ENCODE measurements around the gene TTLL12.
"Not testable (repeated sequence)": the region's sequence is repeated elsewhere in the genome, so short reads cannot be mapped to it uniquely, and the experiment has no call there.

Gene TTLL12

DNA sequence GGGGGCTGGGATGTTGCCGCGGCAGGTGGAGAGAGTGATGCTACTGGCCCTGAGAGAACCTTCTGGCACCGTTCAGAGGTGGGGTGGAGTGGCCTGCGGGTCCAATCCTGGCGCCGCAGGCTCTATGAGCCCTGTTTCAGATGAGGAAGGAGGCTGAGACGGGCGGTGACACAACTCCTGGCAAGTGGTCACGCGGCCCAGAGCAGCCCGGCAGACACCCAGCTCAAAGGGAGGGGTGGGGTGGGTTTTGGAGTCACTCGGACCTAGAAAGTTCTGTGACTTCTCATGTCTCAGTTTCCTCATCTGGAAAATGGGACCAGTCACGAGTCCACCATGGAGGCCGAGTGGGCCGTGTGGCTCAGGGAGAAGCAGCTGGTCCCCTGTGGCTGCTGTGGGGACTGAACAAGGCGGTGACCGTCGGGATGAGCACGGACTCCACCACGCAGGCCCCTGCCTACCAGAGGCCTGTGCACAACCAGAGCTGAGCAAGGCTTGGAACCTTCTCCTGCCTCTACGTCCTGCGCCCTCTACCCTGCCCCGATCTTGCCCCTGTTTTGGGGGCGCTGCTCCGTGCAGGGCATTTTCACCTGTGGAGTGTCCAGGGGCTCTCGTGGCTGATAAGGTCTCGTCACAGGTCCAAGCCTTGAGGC lies 31.9 kb downstream of the TTLL12 start:
- H3K4me3 ChIP-seq (ENCODE audit: low read length): no peak overlapping the region
- peaks cover 71% of the 10 kb centered on the region for H3K4me1 ChIP-seq (ENCODE audit: control insufficient read depth, insufficient read depth, low read length)
- H3K27me3 ChIP-seq (ENCODE audit: control insufficient read depth, insufficient read depth, low read length): no peaks in the 10 kb centered on the region
- H3K36me3 ChIP-seq (ENCODE audit: control insufficient read depth, insufficient read depth, low read length): no peaks in the 10 kb centered on the region
- H3K9ac ChIP-seq (ENCODE audit: low read length): peak overlapping the region; percentile 28
- no peaks in the 10 kb centered on the region for H3K9me3 ChIP-seq (ENCODE audit: control insufficient read depth, low read length)

DNA sequence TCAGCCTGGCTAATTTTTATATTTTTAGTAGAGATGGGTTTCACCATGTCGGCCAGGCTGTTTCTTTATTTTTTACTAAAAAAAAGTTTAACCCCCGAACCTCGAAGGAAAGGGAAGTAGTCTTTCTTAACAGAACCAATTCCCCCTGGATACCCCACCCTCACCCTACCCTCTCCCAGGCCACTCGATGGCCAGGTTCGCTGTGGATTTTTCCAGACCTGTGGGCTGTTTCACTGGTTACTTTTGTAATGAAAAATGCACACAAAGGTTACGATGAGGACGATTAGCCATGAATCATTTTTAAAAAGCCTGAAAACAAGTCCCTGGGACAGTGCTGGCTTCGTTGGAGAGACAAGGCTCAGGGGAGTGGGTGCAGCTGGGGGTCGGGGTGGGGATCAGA lies 33.0 kb downstream of the TTLL12 start:
- no peaks in the 10 kb centered on the region for H3K9me3 ChIP-seq (ENCODE audit: control insufficient read depth, low read length)
- H3K4me3 ChIP-seq (ENCODE audit: low read length): no peak overlapping the region
- H3K27me3 ChIP-seq (ENCODE audit: control insufficient read depth, insufficient read depth, low read length): no peaks in the 10 kb centered on the region
- H3K36me3 ChIP-seq (ENCODE audit: control insufficient read depth, insufficient read depth, low read length): no peaks in the 10 kb centered on the region
- peaks cover 60% of the 10 kb centered on the region for H3K4me1 ChIP-seq (ENCODE audit: control insufficient read depth, insufficient read depth, low read length)
- peak overlapping the region; percentile 41 for H3K9ac ChIP-seq (ENCODE audit: low read length)

DNA sequence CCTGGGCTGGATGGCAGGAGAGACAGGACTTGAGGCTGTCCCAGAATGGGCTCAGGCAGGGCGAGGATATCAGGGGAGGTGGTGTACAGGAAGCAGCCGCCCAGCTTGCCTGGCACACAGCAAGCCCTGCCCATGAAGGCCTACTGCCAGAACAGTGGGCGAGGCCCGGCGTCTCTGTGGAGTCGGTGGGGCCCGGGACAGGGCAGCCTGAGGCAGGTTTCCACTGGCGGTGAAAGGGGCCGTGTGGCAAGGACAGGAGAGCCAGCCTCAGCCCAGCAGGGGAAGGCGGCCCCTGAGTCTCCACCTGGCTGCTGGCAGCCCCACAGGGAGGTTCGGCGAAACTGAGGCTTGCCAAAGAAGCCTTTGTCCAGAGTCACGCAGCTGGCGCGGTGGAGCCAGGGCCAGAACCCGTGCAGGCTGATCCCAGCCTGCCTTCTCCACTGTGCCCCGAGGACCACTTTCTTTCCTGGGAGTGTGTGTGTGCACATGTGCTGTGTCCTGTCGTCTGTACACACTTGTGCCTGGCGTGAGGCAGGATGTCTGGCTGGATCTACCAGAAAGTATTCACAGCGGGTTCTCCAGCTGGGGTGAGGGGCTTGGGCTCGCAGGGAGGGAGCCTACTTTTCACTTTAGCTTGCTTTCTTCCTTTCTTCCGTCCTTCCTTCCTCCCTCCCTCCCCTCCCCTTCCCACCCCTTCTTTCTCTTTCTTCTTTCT lies 34.4 kb downstream of the TTLL12 start:
- peak overlapping the region; percentile 96 for H3K4me3 ChIP-seq (ENCODE audit: low read length)
- peak overlapping the region; percentile 95 for H3K9ac ChIP-seq (ENCODE audit: low read length)
- no peaks in the 10 kb centered on the region for H3K27me3 ChIP-seq (ENCODE audit: control insufficient read depth, insufficient read depth, low read length)
- no peaks in the 10 kb centered on the region for H3K36me3 ChIP-seq (ENCODE audit: control insufficient read depth, insufficient read depth, low read length)
- peaks cover 47% of the 10 kb centered on the region for H3K4me1 ChIP-seq (ENCODE audit: control insufficient read depth, insufficient read depth, low read length)
- H3K9me3 ChIP-seq (ENCODE audit: control insufficient read depth, low read length): no peaks in the 10 kb centered on the region

DNA sequence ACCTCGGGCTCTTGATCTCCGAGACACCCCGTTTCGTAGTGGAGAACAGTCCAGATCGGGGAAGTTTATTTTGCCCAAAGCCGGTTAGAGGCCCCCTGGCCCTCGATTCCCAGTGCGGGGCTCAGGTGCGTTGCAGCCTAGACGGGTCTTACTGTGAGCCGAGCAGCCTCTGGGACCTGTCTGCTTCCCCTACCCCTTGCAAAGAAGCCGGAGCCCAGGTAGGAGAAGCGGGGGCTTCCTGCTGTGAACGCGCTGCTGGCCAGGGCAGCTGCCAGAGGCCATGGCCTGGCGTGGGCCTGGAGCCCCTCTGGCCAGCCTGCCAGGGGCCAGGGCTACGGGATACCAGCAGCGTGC lies 35.0 kb downstream of the TTLL12 start:
- H3K36me3 ChIP-seq (ENCODE audit: control insufficient read depth, insufficient read depth, low read length): no peaks in the 10 kb centered on the region

DNA sequence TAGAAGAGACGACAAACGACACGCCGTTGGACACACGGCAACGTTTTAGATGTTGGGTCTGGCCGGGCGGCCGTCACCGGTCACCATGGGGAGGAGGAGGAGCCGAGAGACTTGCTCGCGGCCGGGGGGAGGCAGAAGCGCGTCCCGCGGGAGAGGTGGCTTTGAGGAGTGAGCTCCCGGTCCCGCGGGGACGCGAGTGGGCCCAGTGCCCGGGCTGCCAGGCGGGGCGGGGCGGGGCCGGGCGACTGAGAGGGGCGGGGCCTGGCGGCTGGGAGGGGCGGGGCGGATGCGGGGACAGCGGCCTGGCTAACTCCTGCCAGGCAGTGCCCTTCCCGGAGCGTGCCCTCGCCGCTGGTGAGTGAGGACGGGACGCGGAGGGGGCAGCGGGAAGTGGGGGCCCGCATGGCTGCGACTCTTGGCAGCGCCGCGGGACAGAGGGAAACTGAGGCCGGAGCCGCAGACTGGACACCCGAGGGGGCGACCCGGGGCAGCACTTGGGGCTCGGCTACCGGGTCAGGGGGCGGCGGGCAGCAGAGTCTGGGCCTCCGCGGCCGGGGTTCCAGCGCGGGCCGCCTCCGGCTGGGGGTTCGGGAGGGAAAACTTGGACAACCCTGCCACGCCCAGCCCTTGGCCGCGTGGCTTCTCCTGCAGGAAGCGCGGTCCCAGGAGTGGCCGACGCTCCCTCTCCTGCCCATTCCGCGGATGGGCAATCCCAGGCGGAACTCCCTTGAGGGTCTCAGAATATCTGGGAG lies 35.5 kb downstream of the TTLL12 start, which contains the start of gene TSPO:
TSPO (plus strand) TSS at position 309 of the 752 bp plus-strand sequence. CDS start 7,680 bp downstream, outside the sequence.
- Histone ChIP-seq H3K4me1 (ENCODE audit: control insufficient read depth, insufficient read depth, low read length) (peaks cover 36% of the 10 kb centered on the region), H3K27me3 (ENCODE audit: control insufficient read depth, insufficient read depth, low read length) (no peaks in the 10 kb centered on the region), H3K9me3 (ENCODE audit: control insufficient read depth, low read length) (no peaks in the 10 kb centered on the region), H3K36me3 (ENCODE audit: control insufficient read depth, insufficient read depth, low read length) (no peaks in the 10 kb centered on the region), H3K9ac (ENCODE audit: low read length) (peak within 1 kb of the TSS; percentile 95), H3K4me3 (ENCODE audit: low read length) (peak within 1 kb of the TSS; percentile 96)

More for the DNA sequence above, 35.0 kb downstream of the TTLL12 start:
- no peaks in the 10 kb centered on the region for H3K27me3 ChIP-seq (ENCODE audit: control insufficient read depth, insufficient read depth, low read length)
- peak overlapping the region; percentile 96 for H3K4me3 ChIP-seq (ENCODE audit: low read length)
- H3K9me3 ChIP-seq (ENCODE audit: control insufficient read depth, low read length): no peaks in the 10 kb centered on the region
- peaks cover 42% of the 10 kb centered on the region for H3K4me1 ChIP-seq (ENCODE audit: control insufficient read depth, insufficient read depth, low read length)
- H3K9ac ChIP-seq (ENCODE audit: low read length): peak overlapping the region; percentile 95

DNA sequence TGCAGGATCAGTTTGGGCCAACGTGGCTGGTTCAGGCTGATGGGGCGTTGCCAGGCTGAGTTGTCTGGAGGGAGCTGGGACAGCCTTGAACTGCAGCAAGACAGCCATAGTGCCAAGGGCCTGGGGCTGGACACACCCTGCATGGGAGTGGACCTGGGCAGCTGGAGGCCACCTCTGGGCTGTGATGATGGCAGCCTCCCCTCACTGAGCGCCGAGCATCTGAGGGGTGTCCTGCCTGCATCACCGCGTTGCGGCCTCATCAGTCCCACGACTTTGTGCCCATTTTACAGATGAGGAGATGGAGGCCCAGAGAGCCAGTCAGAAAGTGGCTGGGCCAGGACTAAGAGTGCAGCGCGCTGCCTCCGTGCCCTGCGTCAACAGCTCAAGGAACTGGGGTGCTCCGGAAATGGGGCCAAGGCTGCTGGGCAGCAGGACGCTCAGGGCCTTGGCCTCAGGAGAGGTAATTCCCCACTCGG lies 36.2 kb downstream of the TTLL12 start:
- Histone ChIP-seq H3K4me1 (ENCODE audit: control insufficient read depth, insufficient read depth, low read length) (peaks cover 30% of the 10 kb centered on the region), H3K4me3 (ENCODE audit: low read length) (peak overlapping the region; percentile 40), H3K36me3 (ENCODE audit: control insufficient read depth, insufficient read depth, low read length) (no peaks in the 10 kb centered on the region), H3K9me3 (ENCODE audit: control insufficient read depth, low read length) (no peaks in the 10 kb centered on the region), H3K27me3 (ENCODE audit: control insufficient read depth, insufficient read depth, low read length) (no peaks in the 10 kb centered on the region), H3K9ac (ENCODE audit: low read length) (peak overlapping the region; percentile 95)

DNA sequence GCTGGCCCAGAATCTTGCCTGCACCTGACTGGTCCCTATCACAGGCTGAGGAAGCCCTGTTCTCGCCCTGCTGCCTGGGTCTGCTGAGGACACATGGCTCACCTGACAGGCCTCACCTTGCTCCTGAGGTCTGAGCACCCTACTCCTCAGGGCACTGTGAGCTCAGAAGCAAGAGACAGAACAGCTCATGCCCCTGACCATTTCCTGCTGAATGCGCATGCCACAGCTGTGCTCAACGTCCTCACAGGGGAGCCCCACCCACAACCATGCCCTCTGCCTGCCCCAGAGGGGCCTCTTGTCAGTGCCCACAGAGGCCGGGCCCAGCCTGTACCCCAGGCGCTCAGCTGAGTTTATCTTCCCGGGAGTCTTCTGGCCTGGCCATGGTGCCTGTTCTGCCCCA lies 38.4 kb downstream of the TTLL12 start:
- H3K27me3 ChIP-seq (ENCODE audit: control insufficient read depth, insufficient read depth, low read length): no peaks in the 10 kb centered on the region
- H3K9me3 ChIP-seq (ENCODE audit: control insufficient read depth, low read length): no peaks in the 10 kb centered on the region
- no peak overlapping the region for H3K9ac ChIP-seq (ENCODE audit: low read length)
- H3K36me3 ChIP-seq (ENCODE audit: control insufficient read depth, insufficient read depth, low read length): no peaks in the 10 kb centered on the region
- H3K4me1 ChIP-seq (ENCODE audit: control insufficient read depth, insufficient read depth, low read length): peaks cover 14% of the 10 kb centered on the region
- H3K4me3 ChIP-seq (ENCODE audit: low read length): no peak overlapping the region

DNA sequence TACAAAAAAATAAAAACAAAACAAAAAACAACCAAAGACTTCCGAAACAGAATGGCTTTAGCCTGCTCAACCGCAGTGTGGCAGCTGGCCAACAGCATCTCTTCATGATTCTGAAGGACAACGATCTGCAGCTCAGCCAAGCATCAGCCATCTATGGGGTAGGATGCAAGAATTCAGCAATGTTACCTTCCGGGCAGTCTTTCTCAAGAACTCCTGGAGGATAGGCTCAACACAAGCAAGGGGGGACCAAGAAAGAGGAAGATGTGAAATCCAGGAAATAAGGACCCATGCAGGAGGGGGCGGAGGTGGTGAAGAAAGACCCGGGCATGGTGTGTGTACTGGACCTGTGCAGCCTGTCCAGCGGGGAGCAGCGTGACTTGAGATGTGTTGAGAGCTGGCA lies 39.1 kb downstream of the TTLL12 start:
- Histone ChIP-seq H3K27me3 (ENCODE audit: control insufficient read depth, insufficient read depth, low read length) (no peaks in the 10 kb centered on the region), H3K4me3 (ENCODE audit: low read length) (no peak overlapping the region), H3K36me3 (ENCODE audit: control insufficient read depth, insufficient read depth, low read length) (no peaks in the 10 kb centered on the region), H3K9me3 (ENCODE audit: control insufficient read depth, low read length) (no peaks in the 10 kb centered on the region), H3K4me1 (ENCODE audit: control insufficient read depth, insufficient read depth, low read length) (peaks cover 15% of the 10 kb centered on the region), H3K9ac (ENCODE audit: low read length) (no peak overlapping the region)

DNA sequence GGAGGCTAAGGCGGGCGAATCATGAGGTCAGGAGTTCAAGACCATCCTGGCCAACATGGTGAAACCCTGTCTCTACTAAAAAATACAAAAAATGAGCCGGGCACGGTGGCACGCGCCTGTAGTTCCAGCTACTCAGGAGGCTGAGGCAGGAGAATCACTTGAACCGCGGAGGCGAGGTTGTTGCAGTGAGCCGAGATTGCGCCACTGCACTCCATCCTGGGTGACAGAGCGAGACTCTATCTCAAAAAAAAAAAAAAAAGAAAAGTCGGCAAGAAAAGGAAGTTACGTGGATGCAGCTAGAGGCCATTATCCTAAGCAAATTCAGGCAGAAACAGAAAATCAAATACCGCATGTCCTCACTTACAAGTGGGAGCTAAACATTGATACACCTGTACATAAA lies 40.6 kb downstream of the TTLL12 start:
- H3K4me3 ChIP-seq (ENCODE audit: low read length); H3K9ac ChIP-seq (ENCODE audit: low read length); H3K9me3 ChIP-seq (ENCODE audit: control insufficient read depth, low read length); H3K27me3 ChIP-seq (ENCODE audit: control insufficient read depth, insufficient read depth, low read length); H3K36me3 ChIP-seq (ENCODE audit: control insufficient read depth, insufficient read depth, low read length): not testable (repeated sequence)
- peaks cover 12% of the 10 kb centered on the region for H3K4me1 ChIP-seq (ENCODE audit: control insufficient read depth, insufficient read depth, low read length)

DNA sequence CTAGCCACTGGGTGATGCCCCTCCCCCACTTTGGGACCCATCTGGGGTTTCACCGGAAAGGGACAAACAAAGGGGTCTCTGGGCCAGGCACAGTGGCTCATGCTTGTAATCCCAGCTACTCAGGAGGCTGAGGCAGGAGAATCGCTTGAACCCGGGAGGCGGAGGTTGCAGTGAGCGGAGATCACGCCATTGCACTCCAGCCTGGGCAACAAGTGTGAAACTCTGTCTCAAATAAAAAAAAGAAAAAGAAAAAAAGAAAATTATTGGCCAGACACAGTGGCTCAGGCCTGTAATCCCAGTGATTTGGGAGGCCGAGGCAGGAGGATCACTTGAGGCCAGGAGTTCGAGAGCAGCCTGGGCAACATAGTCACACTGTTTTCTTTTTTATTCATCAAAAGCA lies 41.6 kb downstream of the TTLL12 start:
- not testable (repeated sequence) for H3K4me3 ChIP-seq (ENCODE audit: low read length); H3K9ac ChIP-seq (ENCODE audit: low read length); H3K4me1 ChIP-seq (ENCODE audit: control insufficient read depth, insufficient read depth, low read length); H3K27me3 ChIP-seq (ENCODE audit: control insufficient read depth, insufficient read depth, low read length); H3K9me3 ChIP-seq (ENCODE audit: control insufficient read depth, low read length); H3K36me3 ChIP-seq (ENCODE audit: control insufficient read depth, insufficient read depth, low read length)

DNA sequence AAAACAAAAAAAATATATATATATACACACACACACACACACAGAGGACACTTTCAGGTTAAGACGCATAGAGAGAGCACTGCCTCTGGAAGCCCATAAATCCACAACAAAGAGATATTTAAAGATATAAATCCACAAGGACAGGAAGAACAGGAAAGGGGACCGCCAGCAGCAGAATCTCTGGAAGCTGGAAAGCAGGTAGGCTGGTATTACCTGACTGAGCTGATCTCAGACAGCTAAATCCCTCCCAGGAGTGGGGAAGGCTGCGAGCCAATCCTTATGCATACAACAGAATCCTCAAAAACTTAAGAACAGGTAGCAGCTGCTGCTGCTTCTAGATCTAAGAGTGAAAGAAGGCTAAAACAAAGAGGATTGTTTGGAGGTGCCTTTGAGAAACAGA lies 42.0 kb downstream of the TTLL12 start:
- H3K4me1 ChIP-seq (ENCODE audit: control insufficient read depth, insufficient read depth, low read length): peaks cover 6% of the 10 kb centered on the region
- H3K4me3 ChIP-seq (ENCODE audit: low read length): no peak overlapping the region
- H3K27me3 ChIP-seq (ENCODE audit: control insufficient read depth, insufficient read depth, low read length): no peaks in the 10 kb centered on the region
- no peaks in the 10 kb centered on the region for H3K9me3 ChIP-seq (ENCODE audit: control insufficient read depth, low read length)
- H3K36me3 ChIP-seq (ENCODE audit: control insufficient read depth, insufficient read depth, low read length): no peaks in the 10 kb centered on the region
- no peak overlapping the region for H3K9ac ChIP-seq (ENCODE audit: low read length)

Measured in mucosa of stomach (tissue), 1 donor.